ENCODE measurements around the gene NFIA. TPM values are rescaled to one million over a fixed set of nuclear protein-coding genes. Genes with fewer than 3 reads are reported as not detected.

Gene NFIA
- total and polyA plus RNA-seq, 9 of the 15 experiments (the other 6 are each of a cell fraction or from before 2014, with no cell fraction given): 5.3 to 24.9 (median 9.8) TPM

DNA sequence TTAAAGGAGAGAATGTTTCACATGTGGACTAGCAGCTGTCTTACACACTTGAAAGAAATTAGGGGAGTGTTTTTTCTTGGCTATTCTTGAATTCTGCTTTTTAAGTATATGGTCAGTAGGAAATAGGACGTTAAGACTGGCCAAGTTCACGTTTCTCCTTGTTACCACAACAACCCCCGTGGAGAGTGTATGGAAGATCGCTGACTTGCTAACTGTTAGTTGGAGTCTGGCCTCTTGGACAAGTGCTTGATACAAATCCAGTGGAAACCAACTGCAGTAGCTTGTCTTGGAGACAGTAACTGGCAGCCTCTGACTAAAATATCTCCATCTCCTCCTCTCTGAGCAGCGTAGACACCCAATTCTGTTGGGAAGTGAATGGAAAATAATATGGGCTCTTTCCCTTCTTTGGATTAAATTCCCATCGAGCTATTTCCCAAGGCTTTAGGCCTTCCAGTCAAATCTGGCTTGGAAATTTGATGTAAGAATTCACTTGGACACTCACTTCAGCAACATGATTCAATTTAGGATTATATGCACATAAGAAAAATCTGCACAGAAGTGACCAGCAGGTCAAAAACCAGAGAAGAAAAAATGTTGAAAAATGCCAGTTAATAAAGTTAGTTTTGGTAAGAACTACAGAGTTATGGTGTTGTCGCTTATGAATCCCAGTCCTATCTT, 3.6 kb upstream of the NFIA start:
- in situ Hi-C loops (cut with MboI): no loop called here

More for the DNA sequence above, 3.6 kb upstream of the NFIA start:
- peak in 1 of 4 experiments; percentile 65 for DNase-seq (ENCODE audit: extremely low read depth in 1 of 4, low spot score in 3 of 4)
- Histone ChIP-seq H3K27ac (ENCODE audit: extremely low read depth, low read depth, low read length) (peak overlapping the region; percentile 70), H3K9ac (ENCODE audit: insufficient read depth in 1 of 2, low read depth in 2 of 2, low read length in 2 of 2) (peak overlapping the region; percentile 38 to 67; a peak in 3 of 4 replicates), H4K20me1 (replicated peaks; ENCODE audit: control insufficient read depth, insufficient read depth, low read length) (no peaks in the 10 kb centered on the region), H3K4me2 (ENCODE audit: insufficient read depth, low read length) (peak overlapping the region; percentile 86), H3K9me1 (ENCODE audit: control insufficient read depth, insufficient read depth, low read length) (no peaks in the 10 kb centered on the region), H3K27me3 (ENCODE audit: control insufficient read depth in 2 of 2, insufficient read depth in 2 of 2, low read length in 2 of 2) (no peaks in the 10 kb centered on the region), H3K36me3 (ENCODE audit: control insufficient read depth, insufficient read depth, low read length) (no peaks in the 10 kb centered on the region), H3K4me1 (replicated peaks in 1 of 2; ENCODE audit: control insufficient read depth in 2 of 2, insufficient read depth in 2 of 2, low read length in 2 of 2) (peaks cover 12 to 34% of the 10 kb centered on the region in 2 experiments; a peak in 4 of 5 replicates), H3K9me3 (replicated peaks; ENCODE audit: control insufficient read depth, insufficient read depth, low read depth, low read length) (no peaks in the 10 kb centered on the region), H3K4me3 (peak overlapping the region; percentile 47), H3K79me2 (ENCODE audit: control insufficient read depth, insufficient read depth, low read length) (peaks cover 15% of the 10 kb centered on the region), H2AFZ (ENCODE audit: low read depth, low read length) (peak overlapping the region; percentile 95)
- intact Hi-C loops (cut with micrococcal nuclease): loop anchor here (1.0 to 2.0 kb wide), 3 partner anchors 22 to 374 kb away; no protein-coding TSS in a partner anchor
- ChIA-PET POLR2A (interaction anchor here (1.0 to 2.9 kb wide), 10 partner anchors 9 to 152 kb away, joined by 3 to 18 read pairs (median 4); no protein-coding TSS in a partner anchor), CTCF (ENCODE audit: low intra/inter-chr PET ratio) (interaction anchor here (0.8 kb wide), 1 partner anchor 9 kb away, joined by 3 read pairs; no protein-coding TSS in a partner anchor)
- no TSS peak for BruUV-seq (replicated peaks)
- peak; percentile 55 for TF ChIP-seq RFX1 (IDR thresholded peaks at IDR 0.05)
- peak; percentile 15; the same call in 1 of the 2 replicates for TF ChIP-seq ZNF589 (CRISPR knock-in tag; IDR thresholded peaks at IDR 0.05; ENCODE audit: low read depth)
- peak; percentile 43; the same call in 1 of the 2 replicates for TF ChIP-seq HMBOX1 (IDR thresholded peaks at IDR 0.05)
- no peak for TF ChIP-seq DNMT1 (IDR thresholded peaks at IDR 0.05)
- FAIRE-seq: peak; percentile 19
- ATAC-seq: no peak
- 17% methylated on average over 7 of the region's 7 CpGs for WGBS (ENCODE audit: insufficient coverage, low coverage, missing lambda C conversion rate)
